HUES6 (cell line): ENCODE measurements around the gene ATP6V0D1.
"Not testable (repeated sequence)": the region's sequence is repeated elsewhere in the genome, so short reads cannot be mapped to it uniquely, and the experiment has no call there.

Experiments used
- H3K27ac ChIP-seq: 2 replicates; pipeline ENCODE4 v1.7.0; 2013; ENCODE audit warnings: low read depth, mild to moderate bottlenecking, low read length, inconsistent platforms
- H3K27me3 ChIP-seq: 2 replicates; pipeline ENCODE4 v1.6.1; 2013; ENCODE audit warnings: low read length; ENCODE audit not compliant: control insufficient read depth, insufficient read depth
- H3K36me3 ChIP-seq: 2 replicates; pipeline ENCODE4 v1.6.1; 2013; ENCODE audit warnings: low read length; ENCODE audit not compliant: control insufficient read depth, insufficient read depth
- H3K4me1 ChIP-seq: 2 replicates; pipeline ENCODE4 v1.6.1; 2013; ENCODE audit warnings: low read length; ENCODE audit not compliant: control insufficient read depth, insufficient read depth
- H3K4me3 ChIP-seq: 2 replicates; pipeline ENCODE4 v1.5.1; 2013; ENCODE audit warnings: low read depth, low read length
- H3K9ac ChIP-seq: one replicate; pipeline ENCODE4 v1.6.1; 2013; ENCODE audit warnings: mild to moderate bottlenecking, low read length
- H3K9me3 ChIP-seq: 2 replicates; pipeline ENCODE4 v1.6.1; 2013; ENCODE audit warnings: low read depth, low read length; ENCODE audit not compliant: control insufficient read depth, insufficient read depth

ATP6V0D1 gene

DNA sequence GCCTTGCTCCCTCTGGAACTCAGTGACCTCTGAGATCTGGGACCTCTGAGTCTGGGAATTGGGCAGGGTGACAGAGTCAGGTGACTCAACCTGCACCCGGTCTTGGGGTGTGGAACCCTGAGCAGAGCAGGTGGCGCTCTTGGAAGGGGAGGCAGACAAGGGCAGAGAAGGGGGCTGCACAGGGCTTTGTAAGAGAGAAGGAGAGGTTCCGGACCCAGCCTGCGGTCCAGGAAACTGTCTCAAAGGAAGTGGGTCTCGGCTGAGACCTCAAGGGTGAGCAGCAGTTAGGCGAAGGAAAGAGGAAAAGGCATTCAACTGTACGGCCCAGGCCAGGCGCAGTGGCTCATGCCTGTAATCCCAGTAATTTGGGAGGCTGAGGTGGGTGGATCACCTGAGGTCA is 37.7 kb upstream of the ATP6V0D1 start:
- Histone ChIP-seq H3K36me3 (no peaks in the 10 kb centered on the region), H3K4me1 (no peaks in the 10 kb centered on the region), H3K9me3 (no peaks in the 10 kb centered on the region), H3K4me3 (no peak overlapping the region), H3K9ac (no peak overlapping the region), H3K27me3 (peaks cover 18% of the 10 kb centered on the region; the same call in 1 of the 2 replicates), H3K27ac (no peak overlapping the region)

DNA sequence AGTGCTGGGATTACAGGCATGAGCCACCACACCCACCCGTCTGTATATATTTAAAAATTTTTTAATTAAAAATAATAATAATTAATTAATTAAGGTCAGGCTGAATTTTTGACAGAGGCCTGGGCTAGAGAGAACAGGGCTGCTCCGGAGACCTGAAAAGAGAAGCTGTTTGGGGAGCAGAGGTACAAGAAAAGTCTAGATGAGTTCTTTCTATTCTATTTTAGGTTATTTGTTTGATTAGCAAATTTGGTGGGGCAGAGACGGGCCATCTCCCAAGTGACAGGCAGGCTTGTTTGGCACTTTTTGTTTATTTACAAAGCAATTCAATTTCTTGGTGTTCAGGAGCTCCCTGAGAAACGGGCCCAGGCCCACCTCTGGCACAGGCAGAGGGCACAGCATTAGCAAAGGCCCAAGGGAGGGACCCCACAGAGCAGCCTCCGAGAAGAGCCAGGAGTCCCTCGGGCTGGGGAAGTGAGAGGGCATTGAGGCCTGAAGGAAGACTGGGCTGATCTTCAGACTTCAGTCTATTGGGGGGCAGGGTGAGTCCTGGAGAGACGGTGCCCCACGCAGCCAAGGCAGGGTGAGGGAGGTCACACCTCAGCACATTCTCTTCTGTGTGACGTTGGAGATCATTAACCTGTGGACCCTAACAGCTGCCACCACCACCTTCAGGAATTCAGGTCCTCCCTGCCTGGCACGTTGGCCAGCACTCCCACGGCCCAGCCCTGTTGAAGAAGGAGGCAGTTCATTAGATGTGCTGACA is 36.9 kb upstream of the ATP6V0D1 start:
- Histone ChIP-seq H3K36me3 (no peaks in the 10 kb centered on the region), H3K4me1 (no peaks in the 10 kb centered on the region), H3K9ac (no peak overlapping the region), H3K27ac (no peak overlapping the region), H3K9me3 (no peaks in the 10 kb centered on the region), H3K4me3 (no peak overlapping the region), H3K27me3 (peaks cover 17% of the 10 kb centered on the region; the same call in 1 of the 2 replicates)

DNA sequence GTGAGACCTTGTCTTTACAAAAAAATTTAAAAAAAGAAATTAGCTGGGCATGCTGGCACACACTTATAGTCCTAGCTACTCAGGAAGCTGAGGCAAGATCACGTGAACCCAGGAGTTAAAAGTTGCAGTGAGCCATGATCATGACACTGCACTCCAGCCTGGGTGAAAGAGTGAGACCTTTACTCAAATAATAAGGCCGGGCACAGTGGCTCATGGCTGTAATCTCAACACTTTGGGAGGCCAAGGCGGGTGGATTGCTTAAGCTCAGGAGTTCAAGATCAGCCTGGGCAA is 36.1 kb upstream of the ATP6V0D1 start:
- H3K4me3 ChIP-seq: no peak overlapping the region
- no peak overlapping the region for H3K9ac ChIP-seq
- H3K4me1 ChIP-seq: no peaks in the 10 kb centered on the region

DNA sequence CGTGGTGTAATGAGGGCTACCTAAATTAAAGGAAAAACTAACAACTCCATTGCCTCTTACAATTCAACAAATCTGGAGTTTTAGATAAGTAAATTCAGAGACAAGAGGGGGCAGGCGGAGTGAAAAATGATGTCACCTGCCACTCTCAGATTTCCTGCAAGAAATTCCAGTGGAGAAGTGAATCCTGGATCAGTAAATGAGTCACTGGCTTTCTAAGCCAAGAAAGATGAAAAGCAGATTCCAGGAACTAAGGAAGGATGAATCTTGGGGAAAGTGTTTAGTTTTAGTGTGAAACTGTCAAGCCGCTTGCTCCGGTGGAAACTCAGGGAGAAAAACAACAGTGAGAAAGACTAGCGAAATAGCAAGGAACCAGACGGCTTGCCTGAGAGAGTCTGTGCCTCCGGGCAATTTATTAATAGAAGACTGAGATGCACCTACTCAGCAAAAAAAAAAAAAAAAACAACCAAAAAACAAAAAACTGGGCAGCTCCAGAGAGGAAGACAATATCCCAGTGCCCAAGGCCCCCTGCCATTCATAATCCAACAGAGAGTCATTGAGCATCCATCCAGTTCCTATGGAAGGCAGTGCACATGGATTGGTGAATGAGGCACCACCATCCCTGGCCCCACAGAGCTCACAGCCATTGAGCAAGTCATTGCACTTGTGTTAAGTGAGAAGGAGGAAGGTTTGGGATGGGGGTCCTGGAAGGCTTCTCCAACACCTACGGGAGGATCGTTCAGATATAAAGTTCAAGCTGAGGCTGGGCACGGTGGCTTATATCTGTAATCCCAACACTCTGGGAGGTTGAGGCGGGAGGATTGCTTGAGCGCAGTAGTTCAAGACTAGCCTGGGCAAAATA is 35.6 kb upstream of the ATP6V0D1 start:
- no peaks in the 10 kb centered on the region for H3K36me3 ChIP-seq
- H3K4me3 ChIP-seq: no peak overlapping the region
- H3K4me1 ChIP-seq: no peaks in the 10 kb centered on the region
- H3K27me3 ChIP-seq: peaks cover 13% of the 10 kb centered on the region; the same call in 1 of the 2 replicates
- no peaks in the 10 kb centered on the region for H3K9me3 ChIP-seq
- no peak overlapping the region for H3K27ac ChIP-seq
- no peak overlapping the region for H3K9ac ChIP-seq

More for the DNA sequence above, 36.1 kb upstream of the ATP6V0D1 start:
- peaks cover 13% of the 10 kb centered on the region; the same call in 1 of the 2 replicates for H3K27me3 ChIP-seq
- H3K36me3 ChIP-seq: no peaks in the 10 kb centered on the region
- no peaks in the 10 kb centered on the region for H3K9me3 ChIP-seq
- H3K27ac ChIP-seq: no peak overlapping the region

DNA sequence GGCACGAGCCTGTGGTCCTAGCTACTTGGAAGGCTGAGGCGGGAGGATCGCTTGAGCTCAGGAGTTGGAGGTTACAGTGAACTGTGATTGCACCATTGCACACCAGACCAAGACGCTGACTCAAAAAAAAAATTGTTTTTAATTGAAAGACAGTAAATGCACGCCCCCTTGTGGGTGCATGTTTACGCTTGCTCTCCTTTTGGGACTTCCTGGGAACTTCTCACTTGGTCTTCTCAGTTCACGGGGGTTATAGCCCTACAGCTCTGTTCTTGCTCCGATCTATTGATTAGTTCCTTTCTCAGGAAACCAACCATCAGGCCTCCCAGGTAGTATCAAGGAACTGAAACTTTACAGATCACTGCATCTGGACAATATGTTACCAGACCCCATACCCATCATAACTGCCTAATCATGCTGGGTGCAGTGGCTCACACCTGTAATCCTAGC is 33.4 kb upstream of the ATP6V0D1 start:
- no peak overlapping the region for H3K27ac ChIP-seq
- peaks cover 11% of the 10 kb centered on the region; the same call in 1 of the 2 replicates for H3K27me3 ChIP-seq
- H3K9me3 ChIP-seq: no peaks in the 10 kb centered on the region
- H3K36me3 ChIP-seq: no peaks in the 10 kb centered on the region
- no peaks in the 10 kb centered on the region for H3K4me1 ChIP-seq
- no peak overlapping the region for H3K4me3 ChIP-seq
- no peak overlapping the region for H3K9ac ChIP-seq

DNA sequence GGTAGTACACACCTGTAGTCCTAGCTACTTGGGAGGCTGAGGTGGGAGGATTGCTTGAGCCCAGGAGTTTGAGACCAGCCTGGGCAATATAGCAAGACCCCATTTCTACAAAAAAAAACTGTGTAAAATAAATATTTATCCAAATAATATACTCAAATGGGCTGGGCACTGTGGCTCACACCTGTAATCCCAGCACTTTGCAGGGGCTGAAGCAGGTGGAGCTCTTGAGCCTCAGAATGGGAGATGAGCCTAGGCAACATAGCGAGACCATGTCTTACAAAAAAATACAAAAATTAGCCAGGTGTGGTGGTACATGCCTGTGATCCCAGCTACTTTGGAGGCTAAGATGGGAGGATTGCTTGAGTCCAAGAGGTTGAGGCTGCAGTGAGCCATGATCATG is 32.9 kb upstream of the ATP6V0D1 start:
- not testable (repeated sequence) for H3K4me1 ChIP-seq, H3K9ac ChIP-seq, H3K27ac ChIP-seq, H3K27me3 ChIP-seq, H3K36me3 ChIP-seq, H3K4me3 ChIP-seq, H3K9me3 ChIP-seq

DNA sequence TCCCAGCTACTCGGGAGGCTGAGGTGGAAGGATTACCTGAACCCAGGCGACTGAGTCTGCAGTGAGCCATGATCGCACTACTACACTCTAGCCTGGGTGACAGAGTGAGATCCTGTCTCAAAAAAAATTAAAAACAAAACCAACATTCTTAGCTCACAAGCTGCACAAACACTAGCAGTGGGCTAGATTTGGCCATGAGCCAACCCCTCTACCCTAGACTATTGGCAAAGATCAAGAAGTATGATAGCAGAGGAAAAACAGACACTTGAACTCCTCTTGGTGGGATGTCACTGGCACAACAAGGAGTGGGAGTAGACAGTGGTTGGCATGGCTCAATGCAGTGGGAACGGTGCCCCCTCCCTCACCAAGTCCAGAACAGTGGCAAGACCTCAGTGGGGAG is 28.1 kb upstream of the ATP6V0D1 start:
- no peaks in the 10 kb centered on the region for H3K9me3 ChIP-seq
- 0 out of 2 replicates have a peak, but pooled peaks cover 2% of the 10 kb centered on the region for H3K4me1 ChIP-seq
- no peaks in the 10 kb centered on the region for H3K36me3 ChIP-seq
- H3K4me3 ChIP-seq: no peak overlapping the region
- no peak overlapping the region for H3K27ac ChIP-seq
- H3K9ac ChIP-seq: no peak overlapping the region
- no peaks in the 10 kb centered on the region for H3K27me3 ChIP-seq

DNA sequence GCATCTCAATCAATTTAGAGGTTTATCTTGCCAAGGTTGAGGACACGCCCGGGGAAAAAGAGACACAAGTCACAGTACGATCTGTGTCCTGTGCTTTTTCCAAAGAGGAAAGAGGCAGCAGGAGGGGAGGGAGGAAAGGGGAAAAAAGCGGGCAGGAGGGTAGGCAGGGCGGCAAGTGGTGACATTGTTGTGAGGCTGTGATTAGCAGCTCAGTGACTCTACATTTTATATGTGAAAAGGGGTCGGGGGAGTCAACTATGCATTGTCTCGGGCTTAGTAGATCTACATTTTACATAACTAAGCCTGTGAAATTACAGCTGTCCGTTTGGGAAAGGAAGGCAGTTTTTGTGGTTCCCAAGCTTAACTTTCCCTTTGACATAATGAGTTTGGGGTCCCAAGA is 25.5 kb upstream of the ATP6V0D1 start:
- H3K27ac ChIP-seq: no peak overlapping the region
- no peak overlapping the region for H3K4me3 ChIP-seq
- no peaks in the 10 kb centered on the region for H3K36me3 ChIP-seq
- H3K4me1 ChIP-seq: 0 out of 2 replicates have a peak, but pooled peaks cover 2% of the 10 kb centered on the region
- H3K9me3 ChIP-seq: no peaks in the 10 kb centered on the region
- no peak overlapping the region for H3K9ac ChIP-seq
- no peaks in the 10 kb centered on the region for H3K27me3 ChIP-seq

DNA sequence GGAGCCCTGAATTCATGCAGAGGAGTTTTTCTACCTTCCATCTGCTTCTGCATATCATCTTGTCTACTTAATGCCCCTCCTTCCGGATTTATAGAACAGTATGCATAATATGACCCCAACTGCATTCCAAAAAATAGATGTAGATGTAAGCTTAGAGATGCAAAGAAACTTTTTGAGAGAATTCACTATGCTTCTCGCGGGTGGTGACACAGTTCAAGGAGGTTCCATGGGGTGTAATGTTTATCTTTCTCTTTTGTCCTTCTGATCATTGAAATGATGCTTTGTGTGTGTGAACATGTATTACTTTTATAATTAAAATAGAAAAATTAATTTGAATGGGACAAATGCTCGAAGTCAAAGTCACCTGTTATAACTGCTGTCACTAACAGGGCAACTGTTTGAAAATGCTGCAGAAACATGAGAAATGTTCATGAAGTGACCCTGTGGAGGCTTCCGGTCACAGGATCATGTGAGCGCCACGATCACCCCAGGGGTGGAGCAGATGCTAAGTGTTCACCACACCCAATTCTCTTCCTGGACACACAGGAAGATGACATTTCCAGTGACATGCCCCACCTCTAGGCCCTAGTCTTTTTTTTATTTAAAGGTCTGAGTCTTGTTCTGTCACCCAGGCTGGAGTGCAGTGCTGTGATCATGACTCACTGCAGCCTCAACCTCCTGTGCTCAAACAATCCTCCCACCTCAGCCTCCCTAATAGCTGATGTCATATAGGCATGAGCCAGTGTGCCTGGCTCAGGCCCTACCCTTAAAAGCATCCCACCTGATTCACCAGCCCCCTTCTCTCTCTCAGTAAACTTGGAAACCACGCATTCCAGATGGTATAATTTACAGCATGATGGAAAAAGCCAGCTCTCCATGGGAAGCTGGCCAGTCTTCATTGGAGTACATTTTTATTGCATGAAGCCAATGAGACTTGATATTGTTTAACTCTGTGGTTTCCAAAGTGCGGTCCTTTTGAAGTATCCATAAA is 23.4 kb upstream of the ATP6V0D1 start:
- Histone ChIP-seq H3K36me3 (no peaks in the 10 kb centered on the region), H3K9me3 (no peaks in the 10 kb centered on the region), H3K27me3 (peaks cover 1% of the 10 kb centered on the region; the same call in 1 of the 2 replicates), H3K4me3 (no peak overlapping the region), H3K27ac (no peak overlapping the region), H3K9ac (no peak overlapping the region), H3K4me1 (0 out of 2 replicates have a peak, but pooled peaks cover 2% of the 10 kb centered on the region)

DNA sequence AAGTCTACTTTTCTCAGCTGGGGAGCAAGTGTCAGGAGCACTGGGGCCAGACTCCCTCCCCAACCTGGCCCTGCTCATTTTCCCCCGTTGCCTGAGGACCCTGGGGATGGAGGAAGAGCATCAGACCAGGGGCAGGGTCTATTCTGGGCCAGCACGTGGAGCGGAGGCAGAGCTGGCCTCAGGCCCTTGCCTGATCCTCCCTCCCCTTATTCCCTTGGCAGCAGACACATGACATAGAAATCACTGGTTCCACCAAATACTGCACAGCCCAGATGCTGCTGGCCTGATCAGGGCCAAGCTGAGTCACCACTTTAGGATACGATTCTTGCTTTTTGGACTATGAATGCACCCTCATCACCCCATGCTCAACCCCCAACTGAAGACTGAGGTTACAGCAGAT is 18.1 kb upstream of the ATP6V0D1 start:
- Histone ChIP-seq H3K27ac (no peak overlapping the region), H3K4me1 (no peaks in the 10 kb centered on the region), H3K9ac (no peak overlapping the region), H3K4me3 (no peak overlapping the region), H3K27me3 (peaks cover 9% of the 10 kb centered on the region; the same call in 1 of the 2 replicates), H3K9me3 (no peaks in the 10 kb centered on the region), H3K36me3 (no peaks in the 10 kb centered on the region)
